Measurements from ENCODE around the gene NAPEPLD.

DNA sequence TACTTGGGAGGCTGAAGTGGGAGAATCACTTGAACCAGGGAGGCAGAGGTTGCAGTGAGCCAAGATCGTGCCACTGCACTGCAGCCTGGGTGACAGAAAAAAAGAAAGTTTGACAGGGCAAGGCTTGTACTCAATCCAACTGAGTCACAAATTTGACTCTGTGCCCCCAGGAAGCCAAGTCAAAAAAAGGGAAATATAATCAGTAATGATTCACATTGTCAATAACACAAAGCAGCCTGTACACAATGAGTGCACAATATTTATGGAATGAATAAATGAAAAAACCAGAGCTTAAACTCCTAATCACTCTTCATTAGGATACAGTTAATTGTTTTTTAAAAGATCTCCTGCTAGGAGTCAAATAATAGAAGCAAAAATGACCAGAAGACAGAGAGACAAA, 6.4 kb downstream of the NAPEPLD start:
- TF ChIP-seq, protein P1, sequence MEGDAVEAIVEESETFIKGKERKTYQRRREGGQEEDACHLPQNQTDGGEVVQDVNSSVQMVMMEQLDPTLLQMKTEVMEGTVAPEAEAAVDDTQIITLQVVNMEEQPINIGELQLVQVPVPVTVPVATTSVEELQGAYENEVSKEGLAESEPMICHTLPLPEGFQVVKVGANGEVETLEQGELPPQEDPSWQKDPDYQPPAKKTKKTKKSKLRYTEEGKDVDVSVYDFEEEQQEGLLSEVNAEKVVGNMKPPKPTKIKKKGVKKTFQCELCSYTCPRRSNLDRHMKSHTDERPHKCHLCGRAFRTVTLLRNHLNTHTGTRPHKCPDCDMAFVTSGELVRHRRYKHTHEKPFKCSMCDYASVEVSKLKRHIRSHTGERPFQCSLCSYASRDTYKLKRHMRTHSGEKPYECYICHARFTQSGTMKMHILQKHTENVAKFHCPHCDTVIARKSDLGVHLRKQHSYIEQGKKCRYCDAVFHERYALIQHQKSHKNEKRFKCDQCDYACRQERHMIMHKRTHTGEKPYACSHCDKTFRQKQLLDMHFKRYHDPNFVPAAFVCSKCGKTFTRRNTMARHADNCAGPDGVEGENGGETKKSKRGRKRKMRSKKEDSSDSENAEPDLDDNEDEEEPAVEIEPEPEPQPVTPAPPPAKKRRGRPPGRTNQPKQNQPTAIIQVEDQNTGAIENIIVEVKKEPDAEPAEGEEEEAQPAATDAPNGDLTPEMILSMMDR (IDR thresholded peaks at IDR 0.05): no peak
- no peak for TF ChIP-seq EP300 (IDR thresholded peaks at IDR 0.05)

Data from sigmoid colon (tissue), 4 donors.